Right lobe of liver (tissue), 6 donors: ENCODE measurements around the gene LHPP. TPM values are rescaled to one million over a fixed set of nuclear protein-coding genes. Genes with fewer than 3 reads are reported as not detected.

ENCODE experiments used
- ATAC-seq, 4 donors: fragments of 200-7000 bp; cut with Tn5 transposase; one replicate each; pipeline ENCODE4 v1.9.1; 2020; ENCODE audit warnings: mild to moderate bottlenecking in 4 of 4, moderate library complexity in 4 of 4
- DNase-seq, 3 donors: peaks; one replicate each; pipeline ENCODE4 v3.0.0-alpha.2; 2020
- H3K27ac ChIP-seq, 3 donors: fragments of 200-600 bp; one replicate each; pipeline ENCODE4 v1.8.0; 2022
- H3K27me3 ChIP-seq, 2 donors: fragments of 200-600 bp; one replicate each; pipeline ENCODE4 v1.8.0; 2022
- H3K36me3 ChIP-seq, 4 donors: fragments of 200-600 bp; sonication (generic) in 1 of 4; one replicate each; pipeline versions ENCODE4 v1.5.1 to v1.8.0; 2017 to 2022; ENCODE audit warnings: control low read depth in 1 of 4
- H3K4me1 ChIP-seq, 4 donors: fragments of 200-600 bp; sonication (generic) in 1 of 4; one replicate each; pipeline versions ENCODE4 v1.5.1 to v1.8.0; 2017 to 2022; ENCODE audit warnings: control low read depth in 1 of 4
- H3K4me3 ChIP-seq, 3 donors: fragments of 200-600 bp; one replicate each; pipeline ENCODE4 v1.8.0; 2022
- H3K9me3 ChIP-seq, 4 donors: fragments of 200-600 bp; sonication (generic) in 1 of 4; one replicate each; pipeline versions ENCODE4 v1.5.1 to v1.8.0; 2017 to 2022; ENCODE audit warnings: control low read depth in 1 of 4
- CTCF ChIP-seq, 4 donors: fragments of 200-600 bp in 3 of 4; fragments of 450-650 bp in 1 of 4; IDR thresholded peaks; one replicate each; pipeline versions ENCODE4 v1.5.1 to v1.8.0; 2016 to 2022; ENCODE audit warnings: antibody characterized with exemption in 4 of 4, mild to moderate bottlenecking in 2 of 4
- POLR2A ChIP-seq: fragments of 450-650 bp; IDR thresholded peaks from one replicate; pipeline ENCODE4 v1.6.1; 2017; ENCODE audit warnings: antibody characterized with exemption, mild to moderate bottlenecking
- WGBS: methylation state at CpG from one replicate; pipeline ENCODE4 v1.1.6; 2018; ENCODE audit warnings: low coverage, low lambda C conversion rate; ENCODE audit not compliant: insufficient coverage; ENCODE audit errors: missing lambda C conversion rate; 5-methylcytosine and 5-hydroxymethylcytosine counted together
- intact Hi-C, 2 donors: fragments of 100-400 bp; cut with DNase I; formaldehyde crosslinking; loops; one replicate each; pipeline versions ENCODE4 v1.11.2 to v1.14.1; 2022
- total RNA-seq, 6 experiments: library from RNA; depleted of rRNA in 2 of 6; stranded (reverse); fragments of >200 nt in 2 of 6; fragmentation: NEBNext Ultra II Directional in 3 of 6; extraction: Animal tissue kit (Norgen Biotek cat#: 25700) in 3 of 6; gene quantifications; one replicate each; pipeline versions ENCODE4 v1.1.0 to v1.2.4, GENCODE V29; 2016 to 2023
- donor health status: DM: no; HTN: yes; CAD: no.
- donor health status: DM: no; HTN: no; CAD: no.
- donor health status: DM: no; HTN: no; CAD: no.
- donor health status: DM: no; HTN: yes; CAD: no.
- donor health status: DM: no; HTN: yes; CAD: no.

The LHPP gene
- total RNA-seq, 6 experiments from 2014 or later, result 19.3 to 56.3 (median 36.3) TPM

GRCh38 chr10:124605856-124606812, 144.5 kb downstream of the LHPP start:
- DNase-seq, result peak in 1 of 3 donors; percentile 31
- intact Hi-C loops, result no loop called here
- 94% methylated on average over 6 of the region's 31 CpGs for WGBS

GRCh38 chr10:124606822-124607221, 145.2 kb downstream of the LHPP start:
- TF ChIP-seq POLR2A (no peak), CTCF (IDR thresholded peaks at IDR 0.05) (no peak)
- Histone ChIP-seq H3K27ac (no peak overlapping the region), H3K4me3 (no peak overlapping the region), H3K27me3 (no peaks in the 10 kb centered on the region), H3K36me3 (no peaks in the 10 kb centered on the region), H3K9me3 (no peaks in the 10 kb centered on the region), H3K4me1 (no peaks in the 10 kb centered on the region)
- no peak for DNase-seq
- peak in 1 of 4 donors; percentile 16 for ATAC-seq
- 48% methylated on average over 7 of the region's 10 CpGs for WGBS
- intact Hi-C loops, result no loop called here

More at GRCh38 chr10:124605856-124606812, 144.5 kb downstream of the LHPP start:
- Histone ChIP-seq H3K4me3 (no peak overlapping the region), H3K9me3 (no peaks in the 10 kb centered on the region), H3K4me1 (no peaks in the 10 kb centered on the region), H3K36me3 (no peaks in the 10 kb centered on the region), H3K27ac (no peak overlapping the region), H3K27me3 (no peaks in the 10 kb centered on the region)
- ATAC-seq, result no peak
- no peak for TF ChIP-seq CTCF (IDR thresholded peaks at IDR 0.05)
- no peak for TF ChIP-seq POLR2A

- TF ChIP-seq POLR2A (no peak), CTCF (IDR thresholded peaks at IDR 0.05) (no peak)
- Histone ChIP-seq H3K9me3 (no peaks in the 10 kb centered on the region), H3K4me1 (no peaks in the 10 kb centered on the region), H3K27me3 (no peaks in the 10 kb centered on the region), H3K27ac (no peak overlapping the region), H3K4me3 (no peak overlapping the region), H3K36me3 (no peaks in the 10 kb centered on the region)
- no CpG with 5 or more reads among the region's 18 CpGs for WGBS
- intact Hi-C loops, result no loop called here
- no peak for ATAC-seq
- no peak for DNase-seq
Measured at GRCh38 chr10:124607693-124608092, 146.1 kb downstream of the LHPP start.

- intact Hi-C loops, result no loop called here
- ATAC-seq, result no peak
- Histone ChIP-seq H3K27ac (no peak overlapping the region), H3K36me3 (no peaks in the 10 kb centered on the region), H3K27me3 (no peaks in the 10 kb centered on the region), H3K9me3 (no peaks in the 10 kb centered on the region), H3K4me3 (no peak overlapping the region), H3K4me1 (no peaks in the 10 kb centered on the region)
- 90% methylated on average over 2 of the region's 14 CpGs for WGBS
- no peak for TF ChIP-seq POLR2A
- no peak for TF ChIP-seq CTCF (IDR thresholded peaks at IDR 0.05)
- no peak for DNase-seq
Measured at GRCh38 chr10:124608093-124608721, 146.6 kb downstream of the LHPP start.
